WERI-Rb-1 (cell line): ENCODE results near the gene PPFIBP2.
"Not testable (repeated sequence)": the region's sequence is repeated elsewhere in the genome, so short reads cannot be mapped to it uniquely, and the experiment has no call there.

ENCODE experiments used
- DNase-seq: peaks from one replicate; pipeline ENCODE4 v3.0.0-alpha.2; 2020
- H3K27ac ChIP-seq: fragments of 250-450 bp; sonication (Bioruptor Pico); 2 replicates; pipeline ENCODE4 v1.5.1; 2020; ENCODE audit warnings: mild to moderate bottlenecking, moderate library complexity
- H3K27me3 ChIP-seq: fragments of 250-450 bp; sonication (Bioruptor Pico); 2 replicates; pipeline ENCODE4 v1.5.1; 2021; ENCODE audit warnings: mild to moderate bottlenecking, low read depth, moderate library complexity; ENCODE audit not compliant: insufficient read depth, severe bottlenecking
- H3K36me3 ChIP-seq: fragments of 250-450 bp; sonication (Bioruptor Pico); 2 replicates; pipeline ENCODE4 v1.5.1; 2020; ENCODE audit warnings: mild to moderate bottlenecking, moderate library complexity
- H3K4me3 ChIP-seq: 2 replicates; pipeline ENCODE4 v1.5.1; 2011; ENCODE audit warnings: low read depth, mild to moderate bottlenecking, control low read depth, low read length
- H3K9me3 ChIP-seq: fragments of 250-450 bp; sonication (Bioruptor Pico); 2 replicates; pipeline ENCODE4 v1.5.1; 2021; ENCODE audit warnings: mild to moderate bottlenecking, moderate library complexity; ENCODE audit not compliant: severe bottlenecking
- TF ChIP-seq, protein P1 (sequence below): IDR thresholded peaks from 2 replicates; pipeline ENCODE4 v1.5.1; 2011; ENCODE audit warnings: low read depth, mild to moderate bottlenecking, control low read depth, inconsistent platforms, low read length

PPFIBP2 gene

DNA sequence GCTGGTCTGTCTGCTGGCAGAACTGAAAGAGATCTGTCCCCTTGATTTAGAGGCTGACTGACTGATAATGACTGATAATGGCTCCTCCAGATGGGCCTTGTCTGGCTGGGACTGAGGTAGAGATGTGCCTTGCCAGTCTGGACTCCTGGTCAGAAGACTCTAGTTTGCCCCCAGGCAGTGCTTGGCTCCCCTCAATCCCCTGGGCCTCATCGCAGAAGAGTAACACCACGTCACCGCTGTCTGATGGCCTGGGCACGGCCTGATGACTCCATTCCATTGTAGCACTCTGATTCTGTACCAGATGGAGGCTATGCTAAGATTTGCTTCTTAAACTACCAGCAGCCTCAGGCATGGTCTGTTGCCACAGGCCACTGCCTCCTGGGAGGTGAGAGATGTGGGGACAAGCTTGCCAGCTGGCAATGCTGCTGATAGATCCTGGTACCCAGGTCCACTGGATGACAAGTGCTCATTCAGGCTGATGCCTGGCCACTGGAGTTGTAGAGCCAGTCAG lies 140.5 kb downstream of the PPFIBP2 start:
- H3K27me3 ChIP-seq, result no peaks in the 10 kb centered on the region
- no peaks in the 10 kb centered on the region for H3K9me3 ChIP-seq
- no peaks in the 10 kb centered on the region for H3K36me3 ChIP-seq
- DNase-seq, result no peak
- H3K27ac ChIP-seq, result no peak overlapping the region
- no peak overlapping the region for H3K4me3 ChIP-seq
- TF ChIP-seq, protein P1, sequence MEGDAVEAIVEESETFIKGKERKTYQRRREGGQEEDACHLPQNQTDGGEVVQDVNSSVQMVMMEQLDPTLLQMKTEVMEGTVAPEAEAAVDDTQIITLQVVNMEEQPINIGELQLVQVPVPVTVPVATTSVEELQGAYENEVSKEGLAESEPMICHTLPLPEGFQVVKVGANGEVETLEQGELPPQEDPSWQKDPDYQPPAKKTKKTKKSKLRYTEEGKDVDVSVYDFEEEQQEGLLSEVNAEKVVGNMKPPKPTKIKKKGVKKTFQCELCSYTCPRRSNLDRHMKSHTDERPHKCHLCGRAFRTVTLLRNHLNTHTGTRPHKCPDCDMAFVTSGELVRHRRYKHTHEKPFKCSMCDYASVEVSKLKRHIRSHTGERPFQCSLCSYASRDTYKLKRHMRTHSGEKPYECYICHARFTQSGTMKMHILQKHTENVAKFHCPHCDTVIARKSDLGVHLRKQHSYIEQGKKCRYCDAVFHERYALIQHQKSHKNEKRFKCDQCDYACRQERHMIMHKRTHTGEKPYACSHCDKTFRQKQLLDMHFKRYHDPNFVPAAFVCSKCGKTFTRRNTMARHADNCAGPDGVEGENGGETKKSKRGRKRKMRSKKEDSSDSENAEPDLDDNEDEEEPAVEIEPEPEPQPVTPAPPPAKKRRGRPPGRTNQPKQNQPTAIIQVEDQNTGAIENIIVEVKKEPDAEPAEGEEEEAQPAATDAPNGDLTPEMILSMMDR, result no peak

- no peak for DNase-seq
- no peaks in the 10 kb centered on the region for H3K27me3 ChIP-seq
- no peaks in the 10 kb centered on the region for H3K9me3 ChIP-seq
- H3K4me3 ChIP-seq, result no peak overlapping the region
- TF ChIP-seq, protein P1, result no peak
- no peak overlapping the region for H3K27ac ChIP-seq
- no peaks in the 10 kb centered on the region for H3K36me3 ChIP-seq
Measured at GRCh38 chr11:7655253-7656217, 141.7 kb downstream of the PPFIBP2 start.

DNA sequence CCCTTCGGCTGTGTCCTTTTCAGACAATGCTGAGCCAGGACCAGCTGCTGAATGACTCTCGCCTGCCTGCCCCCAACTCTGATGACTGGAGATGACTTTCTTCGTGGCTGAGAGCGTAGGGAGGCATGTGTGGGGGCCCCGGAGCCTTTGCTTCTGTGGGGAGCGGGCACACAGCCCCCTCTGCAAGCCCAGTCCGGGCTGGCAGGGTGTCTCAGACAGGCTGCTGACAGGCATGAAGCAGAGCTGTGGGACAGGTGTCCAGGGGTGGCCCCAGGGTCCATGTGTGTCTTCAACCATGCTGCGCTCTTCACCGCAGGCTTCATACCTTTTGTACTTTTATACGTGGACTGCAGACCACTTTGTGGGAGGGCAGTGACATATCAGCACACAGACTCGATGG lies 142.9 kb downstream of the PPFIBP2 start:
- TF ChIP-seq, protein P1, result no peak
- no peak for DNase-seq

GRCh38 chr11:7657306-7658025 lies 143.7 kb downstream of the PPFIBP2 start:
- DNase-seq, result peak; percentile 71

More for the DNA sequence above, 142.9 kb downstream of the PPFIBP2 start:
- H3K4me3 ChIP-seq, result no peak overlapping the region
- H3K9me3 ChIP-seq, result no peaks in the 10 kb centered on the region
- no peaks in the 10 kb centered on the region for H3K36me3 ChIP-seq
- H3K27ac ChIP-seq, result no peak overlapping the region
- no peaks in the 10 kb centered on the region for H3K27me3 ChIP-seq

DNA sequence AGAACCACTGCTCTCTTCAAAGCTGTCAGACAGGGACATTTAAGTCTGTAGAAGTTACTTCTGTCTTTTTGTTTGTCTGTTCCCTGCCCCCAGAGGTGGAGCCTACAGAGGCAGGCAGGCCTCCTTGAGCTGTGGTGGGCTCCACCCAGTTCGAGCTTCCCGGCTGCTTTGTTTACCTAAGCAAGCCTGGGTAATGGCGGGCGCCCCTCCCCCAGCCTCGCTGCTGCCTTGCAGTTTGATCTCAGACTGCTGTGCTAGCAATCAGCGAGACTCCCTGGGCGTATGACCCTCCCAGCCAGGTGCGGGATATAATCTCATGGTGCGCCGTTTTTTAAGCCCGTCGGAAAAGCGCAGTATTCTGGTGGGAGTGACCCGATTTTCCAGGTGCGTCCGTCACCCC lies 149.7 kb downstream of the PPFIBP2 start:
- not testable (repeated sequence) for H3K27ac ChIP-seq, DNase-seq, H3K9me3 ChIP-seq, H3K36me3 ChIP-seq, H3K4me3 ChIP-seq
- peaks cover 26% of the 10 kb centered on the region for H3K27me3 ChIP-seq

More at GRCh38 chr11:7657306-7658025, 143.7 kb downstream of the PPFIBP2 start:
- H3K36me3 ChIP-seq, result no peaks in the 10 kb centered on the region
- TF ChIP-seq, protein P1, result peak; percentile 80
- no peak overlapping the region for H3K4me3 ChIP-seq
- H3K9me3 ChIP-seq, result no peaks in the 10 kb centered on the region
- H3K27ac ChIP-seq, result no peak overlapping the region
- no peaks in the 10 kb centered on the region for H3K27me3 ChIP-seq

- H3K36me3 ChIP-seq, result no peaks in the 10 kb centered on the region
- H3K4me3 ChIP-seq, result no peak overlapping the region
- H3K9me3 ChIP-seq, result no peaks in the 10 kb centered on the region
- TF ChIP-seq, protein P1, result no peak
- H3K27ac ChIP-seq, result no peak overlapping the region
- H3K27me3 ChIP-seq, result peaks cover 26% of the 10 kb centered on the region
- DNase-seq, result no peak
Measured at GRCh38 chr11:7664867-7665266, 151.1 kb downstream of the PPFIBP2 start.
